HCT116 (cell line): ENCODE results near the gene BMF. TPM values are rescaled to one million over a fixed set of nuclear protein-coding genes. Genes with fewer than 3 reads are reported as not detected.

ENCODE experiments used
- ATAC-seq: fragments of 200-7000 bp; cut with Tn5 transposase; 2 replicates; pipeline ENCODE4 v1.9.1; 2020; ENCODE audit warnings: mild to moderate bottlenecking, moderate library complexity
- BruUV-seq: library from RNA; stranded (reverse); fragments of 400-500 nt; replicated peaks from 2 replicates; lab custom pipeline; 2021; lab: Mats Ljungman, UMichigan
- CTCF ChIA-PET: fragments of 300-600 bp; sonication (Branson Sonifier 250); formaldehyde crosslinking; loops from one replicate; lab custom pipeline; 2021; ENCODE audit warnings: antibody characterized with exemption; lab: Charles Lee
- POLR2A ChIA-PET: fragments of 300-600, 350-600 bp; sonication (Branson Sonifier 250); formaldehyde crosslinking; loops from one replicate; lab custom pipeline; 2021; ENCODE audit warnings: antibody characterized with exemption; lab: Charles Lee
- RAD21 ChIA-PET, 2 experiments: fragments of 300-600 bp; sonication (Branson Sonifier 250); formaldehyde crosslinking; loops; one replicate each; lab custom pipeline; 2023; ENCODE audit warnings: low total read pairs in 2 of 2; ENCODE audit not compliant: uncharacterized antibody in 2 of 2, unreplicated experiment in 2 of 2, low non-redundant PET in 1 of 2; lab: Charles Lee
- DNase-seq: peaks from one replicate; pipeline ENCODE4 v3.0.0-alpha.2; 2010; ENCODE audit warnings: low read depth, low spot score
- H2AFZ ChIP-seq: fragments of 200-600 bp; shearing (Covaris generic), sonication (generic); 2 replicates; pipeline ENCODE4 v1.6.1; 2017; ENCODE audit warnings: low read depth, mixed run types, mixed read lengths, antibody characterized with exemption, low read length; ENCODE audit not compliant: poor library complexity, severe bottlenecking
- H3K27ac ChIP-seq: 2 replicates; pipeline ENCODE4 v1.5.1; 2012; ENCODE audit warnings: low read depth, low read length
- H3K27me3 ChIP-seq: fragments of 200-600 bp; sonication (generic); 2 replicates; pipeline ENCODE4 v1.6.1; 2016; ENCODE audit warnings: mixed run types, low read length, mixed read lengths; ENCODE audit not compliant: insufficient read depth
- H3K36me3 ChIP-seq, 2 experiments: fragments of 200-500 bp in 1 of 2; fragments of 200-600 bp in 1 of 2; sonication (Bioruptor generic) in 1 of 2; sonication (generic) in 1 of 2; 2 replicates each; pipeline versions ENCODE4 v1.5.1 to v1.6.1; 2014 to 2016; ENCODE audit warnings: low read length in 2 of 2, inconsistent platforms in 1 of 2, mixed read lengths in 1 of 2, mixed run types in 1 of 2; ENCODE audit not compliant: insufficient read depth in 2 of 2, control insufficient read depth in 1 of 2
- H3K4me1 ChIP-seq, 2 experiments: fragments of 200-600 bp in 1 of 2; sonication (generic) in 1 of 2; 2 replicates each; pipeline versions ENCODE4 v1.5.1 to v1.6.1; 2012 to 2017; ENCODE audit warnings: low read length in 2 of 2, inconsistent platforms in 1 of 2, mild to moderate bottlenecking in 1 of 2, mixed read lengths in 1 of 2, mixed run types in 1 of 2, moderate library complexity in 1 of 2; ENCODE audit not compliant: insufficient read depth in 2 of 2, control insufficient read depth in 1 of 2
- H3K4me2 ChIP-seq: fragments of 200-600 bp; sonication (generic); 2 replicates; pipeline ENCODE4 v1.6.1; 2017; ENCODE audit warnings: mixed run types, low read length, mixed read lengths
- H3K4me3 ChIP-seq, 2 experiments: fragments of 200-600 bp in 1 of 2; sonication (generic) in 1 of 2; replicated peaks in 1 of 2; 2 replicates each; pipeline ENCODE4 v1.5.1; 2011 to 2016; ENCODE audit warnings: low read length in 2 of 2, control low read depth in 1 of 2, low read depth in 1 of 2, mild to moderate bottlenecking in 1 of 2, mixed read lengths in 1 of 2, mixed run types in 1 of 2
- H3K79me2 ChIP-seq: fragments of 200-600 bp; sonication (generic); 2 replicates; pipeline ENCODE4 v1.6.1; 2017; ENCODE audit warnings: mild to moderate bottlenecking, mixed run types, low read length, moderate library complexity, mixed read lengths; ENCODE audit not compliant: insufficient read depth
- H3K9ac ChIP-seq: fragments of 200-600 bp; sonication (generic); 2 replicates; pipeline ENCODE4 v1.6.1; 2016; ENCODE audit warnings: low read length, mixed read lengths
- H3K9me2 ChIP-seq: fragments of 200-600 bp; sonication (generic), shearing (Covaris generic); 2 replicates; pipeline ENCODE4 v1.6.1; 2017; ENCODE audit warnings: mixed run types, mild to moderate bottlenecking, moderate library complexity; ENCODE audit not compliant: insufficient read depth
- H3K9me3 ChIP-seq, 2 experiments: fragments of 200-500 bp in 1 of 2; fragments of 200-600 bp in 1 of 2; sonication (Bioruptor generic) in 1 of 2; sonication (generic) in 1 of 2; 2 replicates each; pipeline ENCODE4 v1.6.1; 2014 to 2017; ENCODE audit warnings: low read length in 2 of 2, mixed read lengths in 2 of 2, inconsistent platforms in 1 of 2, low read depth in 1 of 2, mild to moderate bottlenecking in 1 of 2, mixed run types in 1 of 2, moderate library complexity in 1 of 2; ENCODE audit not compliant: control insufficient read depth in 1 of 2, insufficient read depth in 1 of 2
- H4K20me1 ChIP-seq: fragments of 200-600 bp; sonication (generic), shearing (Covaris generic); 2 replicates; pipeline ENCODE4 v1.6.1; 2017; ENCODE audit warnings: mixed run types, mild to moderate bottlenecking, moderate library complexity; ENCODE audit not compliant: insufficient read depth
- CBX3 ChIP-seq: IDR thresholded peaks from 2 replicates; pipeline ENCODE4 v1.6.1; 2012; ENCODE audit warnings: low read depth
- CEBPB ChIP-seq: IDR thresholded peaks from 2 replicates; pipeline ENCODE4 v1.6.1; 2012; ENCODE audit warnings: low read depth
- EGR1 ChIP-seq: IDR thresholded peaks from 2 replicates; pipeline ENCODE4 v1.6.1; 2012; ENCODE audit warnings: low read depth
- EZH2 ChIP-seq: fragments of 200-600 bp; sonication (generic); IDR thresholded peaks from 2 replicates; pipeline ENCODE4 v1.6.1; 2017; ENCODE audit warnings: antibody characterized with exemption, mixed run types
- FOSL1 ChIP-seq: IDR thresholded peaks from 2 replicates; pipeline ENCODE4 v1.6.1; 2012; ENCODE audit warnings: low read depth
- JUND ChIP-seq: IDR thresholded peaks from 2 replicates; pipeline ENCODE4 v1.6.1; 2012
- POLR2A ChIP-seq: IDR thresholded peaks from 2 replicates; pipeline ENCODE4 v1.7.0; 2011; ENCODE audit warnings: borderline replicate concordance; ENCODE audit not compliant: insufficient read depth, insufficient read length; ENCODE audit errors: extremely low read depth
- POLR2AphosphoS5 ChIP-seq: IDR thresholded peaks from 2 replicates; pipeline ENCODE4 v1.6.1; 2011; ENCODE audit warnings: mild to moderate bottlenecking, low read depth, low read length, moderate library complexity
- RAD21 ChIP-seq: IDR thresholded peaks from 2 replicates; pipeline ENCODE4 v1.6.1; 2012; ENCODE audit warnings: low read depth, mild to moderate bottlenecking
- SIN3A ChIP-seq: IDR thresholded peaks from 2 replicates; pipeline ENCODE4 v1.6.1; 2012; ENCODE audit warnings: low read depth
- SP1 ChIP-seq: IDR thresholded peaks from 2 replicates; pipeline ENCODE4 v1.6.1; 2012; ENCODE audit warnings: low read depth
- SRF ChIP-seq: IDR thresholded peaks from 2 replicates; pipeline ENCODE4 v1.6.1; 2012; ENCODE audit warnings: low read depth
- TCF7L2 ChIP-seq: IDR thresholded peaks from 2 replicates; pipeline ENCODE4 v1.7.0; 2011; ENCODE audit warnings: borderline replicate concordance, inconsistent platforms; ENCODE audit not compliant: insufficient read depth, insufficient read length; ENCODE audit errors: extremely low read depth
- intact Hi-C: fragments of 100-400 bp; cut with micrococcal nuclease; formaldehyde crosslinking; loops from 2 replicates; pipeline ENCODE4 v1.10.0; 2022
- total RNA-seq: library from RNA; stranded (reverse); gene quantifications from one replicate; pipeline ENCODE4 v1.2.1, GENCODE V29; 2021; ENCODE audit not compliant: unreplicated experiment
- TF ChIP-seq, protein P1 (sequence below): IDR thresholded peaks from 2 replicates; pipeline ENCODE4 v1.6.1; 2011; ENCODE audit warnings: mild to moderate bottlenecking, low read length, moderate library complexity; ENCODE audit not compliant: insufficient replicate concordance; ENCODE audit errors: extremely low read depth
- TF ChIP-seq, protein P2 (sequence below): IDR thresholded peaks from 2 replicates; pipeline ENCODE4 v1.6.1; 2012

The BMF gene
- total RNA-seq, 1 experiment from 2014 or later = 1.0 TPM

DNA sequence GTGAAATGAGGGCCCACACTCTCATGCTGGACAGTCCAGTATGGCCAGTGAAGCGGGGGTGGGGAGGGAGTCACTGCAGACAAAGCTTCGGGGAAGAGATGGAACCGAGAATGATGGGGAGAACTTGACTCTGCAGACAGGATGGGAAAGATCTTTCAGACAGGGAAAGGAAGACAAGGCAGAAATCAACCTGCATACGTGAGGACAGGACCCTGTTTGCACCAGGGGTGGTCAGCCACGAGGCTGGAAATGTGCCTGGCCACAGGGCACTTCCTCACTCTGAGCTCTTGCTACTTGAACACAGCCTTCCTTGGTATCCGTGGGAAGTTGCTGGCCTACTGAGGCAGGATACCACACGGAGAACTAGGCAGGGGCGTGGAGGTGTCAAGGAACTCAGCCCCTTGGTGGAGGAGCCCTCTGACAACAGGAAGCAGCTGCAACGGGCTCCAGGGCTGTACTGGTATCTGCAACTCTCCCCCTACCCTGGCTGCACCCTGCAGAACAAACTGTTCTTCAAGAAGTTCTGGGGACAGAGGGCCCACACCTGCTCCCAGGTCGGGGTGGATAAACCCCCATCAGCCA is 60.4 kb downstream of the BMF start:
- ATAC-seq (no peak), DNase-seq (no peak)
- Histone ChIP-seq H3K79me2 (no peaks in the 10 kb centered on the region), H2AFZ (no peak overlapping the region), H3K27ac (no peak overlapping the region), H3K9me3 (no peaks in the 10 kb centered on the region), H3K36me3 (peaks cover 0 to 2% of the 10 kb centered on the region in 2 experiments; a peak in 1 of 4 replicates), H3K9ac (no peak overlapping the region), H3K9me2 (no peaks in the 10 kb centered on the region), H3K27me3 (no peaks in the 10 kb centered on the region), H3K4me3 (no peak overlapping the region), H3K4me2 (no peak overlapping the region), H4K20me1 (no peaks in the 10 kb centered on the region), H3K4me1 (peaks cover 18 to 37% of the 10 kb centered on the region in 2 experiments)
- TF ChIP-seq TCF7L2 (no peak), EZH2 (no peak), FOSL1 (no peak), JUND (no peak), POLR2AphosphoS5 (no peak), CBX3 (no peak), SRF (no peak), EGR1 (no peak), CEBPB (no peak), RAD21 (no peak), SIN3A (no peak), POLR2A (no peak), SP1 (no peak)
- TF ChIP-seq, protein P1, sequence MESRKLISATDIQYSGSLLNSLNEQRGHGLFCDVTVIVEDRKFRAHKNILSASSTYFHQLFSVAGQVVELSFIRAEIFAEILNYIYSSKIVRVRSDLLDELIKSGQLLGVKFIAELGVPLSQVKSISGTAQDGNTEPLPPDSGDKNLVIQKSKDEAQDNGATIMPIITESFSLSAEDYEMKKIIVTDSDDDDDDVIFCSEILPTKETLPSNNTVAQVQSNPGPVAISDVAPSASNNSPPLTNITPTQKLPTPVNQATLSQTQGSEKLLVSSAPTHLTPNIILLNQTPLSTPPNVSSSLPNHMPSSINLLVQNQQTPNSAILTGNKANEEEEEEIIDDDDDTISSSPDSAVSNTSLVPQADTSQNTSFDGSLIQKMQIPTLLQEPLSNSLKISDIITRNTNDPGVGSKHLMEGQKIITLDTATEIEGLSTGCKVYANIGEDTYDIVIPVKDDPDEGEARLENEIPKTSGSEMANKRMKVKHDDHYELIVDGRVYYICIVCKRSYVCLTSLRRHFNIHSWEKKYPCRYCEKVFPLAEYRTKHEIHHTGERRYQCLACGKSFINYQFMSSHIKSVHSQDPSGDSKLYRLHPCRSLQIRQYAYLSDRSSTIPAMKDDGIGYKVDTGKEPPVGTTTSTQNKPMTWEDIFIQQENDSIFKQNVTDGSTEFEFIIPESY = no peak
- TF ChIP-seq, protein P2, sequence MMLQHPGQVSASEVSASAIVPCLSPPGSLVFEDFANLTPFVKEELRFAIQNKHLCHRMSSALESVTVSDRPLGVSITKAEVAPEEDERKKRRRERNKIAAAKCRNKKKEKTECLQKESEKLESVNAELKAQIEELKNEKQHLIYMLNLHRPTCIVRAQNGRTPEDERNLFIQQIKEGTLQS = no peak
- RAD21 ChIA-PET = interaction anchor here in 1 of 2 experiments (0.5 kb wide), 1 partner anchor 261 kb away, joined by 5 read pairs; no protein-coding TSS in a partner anchor
- BruUV-seq = no TSS peak
- CTCF ChIA-PET = interaction anchor here (1.2 to 4.1 kb wide), 4 partner anchors 59 to 231 kb away, joined by 5 to 64 read pairs (median 22); no protein-coding TSS in a partner anchor
- POLR2A ChIA-PET = no interaction called here
- intact Hi-C loops = loop anchor here (10.0 kb wide), 1 partner anchor 116 kb away; the partner anchor contains the start of gene BUB1B
